RPMI8226 (cell line): ENCODE measurements around the gene AQP12B.

Experiments used
- DNase-seq: peaks from one replicate; pipeline ENCODE4 v3.0.0-alpha.2; 2015

Gene AQP12B

GRCh38 chr2:240717681-240718581, 35.2 kb upstream of the AQP12B start:
- DNase-seq: no peak

GRCh38 chr2:240717181-240717641, 34.5 kb upstream of the AQP12B start:
- no peak for DNase-seq

- no peak for DNase-seq
Measured at GRCh38 chr2:240716130-240716798, 33.6 kb upstream of the AQP12B start.

- DNase-seq: peak; percentile 75
Measured at GRCh38 chr2:240714747-240715725, 32.4 kb upstream of the AQP12B start.

GRCh38 chr2:240713928-240714746, 31.5 kb upstream of the AQP12B start:
- DNase-seq: no peak

- DNase-seq: no peak
Measured at GRCh38 chr2:240713071-240713927, 30.6 kb upstream of the AQP12B start.

- no peak for DNase-seq
Measured at GRCh38 chr2:240712121-240712520, 29.4 kb upstream of the AQP12B start.

- DNase-seq: no peak
Measured at GRCh38 chr2:240711701-240712100, 29.0 kb upstream of the AQP12B start.

GRCh38 chr2:240711296-240711695, 28.6 kb upstream of the AQP12B start:
- no peak for DNase-seq

- DNase-seq: no peak
Measured at GRCh38 chr2:240708457-240708856, 25.8 kb upstream of the AQP12B start.

- DNase-seq: no peak
Measured at GRCh38 chr2:240707821-240708220, 25.1 kb upstream of the AQP12B start.

- no peak for DNase-seq
Measured at GRCh38 chr2:240707043-240707756, 24.5 kb upstream of the AQP12B start.

- no peak for DNase-seq
Measured at GRCh38 chr2:240705204-240705791, 22.6 kb upstream of the AQP12B start.

GRCh38 chr2:240704651-240705050, 22.0 kb upstream of the AQP12B start:
- no peak for DNase-seq

- no peak for DNase-seq
Measured at GRCh38 chr2:240703417-240704341, 21.0 kb upstream of the AQP12B start.

- DNase-seq: no peak
Measured at GRCh38 chr2:240702640-240703011, 19.9 kb upstream of the AQP12B start.

GRCh38 chr2:240701736-240702639, 19.3 kb upstream of the AQP12B start:
- DNase-seq: no peak
